ENCODE data around the gene SH3RF3. TPM values are rescaled to one million over a fixed set of nuclear protein-coding genes. Genes with fewer than 3 reads are reported as not detected.

Gene SH3RF3
- polyA plus RNA-seq, 1 donor (not counting 4 experiments of a cell fraction or from before 2014, with no cell fraction given) = 0.08 TPM

GRCh38 chr2:109332880-109333279, 203.9 kb downstream of the SH3RF3 start:
- no peak overlapping the region for H3K9ac ChIP-seq (ENCODE audit: control insufficient read depth, extremely low read depth, insufficient read depth, low read length)
- peak overlapping the region in 1 of 3 experiments; percentile 67 for H3K4me3 ChIP-seq (ENCODE audit: control insufficient read depth in 2 of 3, extremely low read depth in 1 of 3, insufficient read depth in 2 of 3, low read depth in 1 of 3, low read length in 3 of 3)
- H2AFZ ChIP-seq (ENCODE audit: control insufficient read depth, low read length) = no peak overlapping the region

GRCh38 chr2:109333414-109334210, 204.6 kb downstream of the SH3RF3 start:
- Histone ChIP-seq H3K9me3 (ENCODE audit: control insufficient read depth, low read depth, low read length) (no peaks in the 10 kb centered on the region), H3K9me1 (ENCODE audit: control insufficient read depth, extremely low read depth, insufficient read depth, low read length) (peaks cover 3% of the 10 kb centered on the region), H3K4me1 (ENCODE audit: control insufficient read depth, extremely low read depth, insufficient read depth, low read length) (peaks cover 35% of the 10 kb centered on the region), H3K4me2 (ENCODE audit: control insufficient read depth, extremely low read depth, insufficient read depth, low read depth, low read length) (no peak overlapping the region), H2AFZ (ENCODE audit: control insufficient read depth, low read length) (no peak overlapping the region), H3K27me3 (ENCODE audit: control insufficient read depth, extremely low read depth, insufficient read depth, low read length) (no peaks in the 10 kb centered on the region), H3K27ac (ENCODE audit: control insufficient read depth, insufficient read depth, low read length) (no peak overlapping the region), H3K79me2 (ENCODE audit: control insufficient read depth, insufficient read depth, low read length) (no peaks in the 10 kb centered on the region), H4K20me1 (ENCODE audit: control insufficient read depth, extremely low read depth, insufficient read depth, low read length) (no peaks in the 10 kb centered on the region), H3K36me3 (ENCODE audit: control insufficient read depth in 2 of 2, extremely low read depth in 1 of 2, insufficient read depth in 2 of 2, low read length in 2 of 2) (no peaks in the 10 kb centered on the region), H3K4me3 (ENCODE audit: control insufficient read depth in 2 of 3, extremely low read depth in 1 of 3, insufficient read depth in 2 of 3, low read depth in 1 of 3, low read length in 3 of 3) (no peak overlapping the region), H3K9ac (ENCODE audit: control insufficient read depth, extremely low read depth, insufficient read depth, low read length) (no peak overlapping the region)
- dilution Hi-C loops (cut with MboI; ENCODE audit: extremely low pct_ligation_motif_present, low sequenced_read_pairs) = no loop called here
- TF ChIP-seq CTCF (optimal IDR thresholded peaks at IDR 0.05 in 1 of 3, IDR thresholded peaks at IDR 0.05 in 1 of 3, conservative IDR thresholded peaks at IDR 0.05 in 1 of 3; ENCODE audit: extremely low read depth in 1 of 3, insufficient read depth in 2 of 3, low read length in 3 of 3) (peak in 2 of 3 experiments; percentile 9 to 18), EZH2 (IDR thresholded peaks at IDR 0.05; ENCODE audit: low read length) (no peak)
- FAIRE-seq (no peak), DNase-seq (ENCODE audit: low read depth, low spot score) (no peak)

More at GRCh38 chr2:109332880-109333279, 203.9 kb downstream of the SH3RF3 start:
- Histone ChIP-seq H3K79me2 (ENCODE audit: control insufficient read depth, insufficient read depth, low read length) (no peaks in the 10 kb centered on the region), H3K36me3 (ENCODE audit: control insufficient read depth in 2 of 2, extremely low read depth in 1 of 2, insufficient read depth in 2 of 2, low read length in 2 of 2) (no peaks in the 10 kb centered on the region), H3K4me2 (ENCODE audit: control insufficient read depth, extremely low read depth, insufficient read depth, low read depth, low read length) (peak overlapping the region; percentile 90), H3K4me1 (ENCODE audit: control insufficient read depth, extremely low read depth, insufficient read depth, low read length) (peaks cover 35% of the 10 kb centered on the region), H4K20me1 (ENCODE audit: control insufficient read depth, extremely low read depth, insufficient read depth, low read length) (no peaks in the 10 kb centered on the region), H3K27ac (ENCODE audit: control insufficient read depth, insufficient read depth, low read length) (no peak overlapping the region), H3K9me3 (ENCODE audit: control insufficient read depth, low read depth, low read length) (no peaks in the 10 kb centered on the region), H3K9me1 (ENCODE audit: control insufficient read depth, extremely low read depth, insufficient read depth, low read length) (peaks cover 3% of the 10 kb centered on the region), H3K27me3 (ENCODE audit: control insufficient read depth, extremely low read depth, insufficient read depth, low read length) (no peaks in the 10 kb centered on the region)
- FAIRE-seq = no peak
- dilution Hi-C loops (cut with MboI; ENCODE audit: extremely low pct_ligation_motif_present, low sequenced_read_pairs) = no loop called here
- DNase-seq (ENCODE audit: low read depth, low spot score) = no peak
- TF ChIP-seq EZH2 (IDR thresholded peaks at IDR 0.05; ENCODE audit: low read length) (no peak), CTCF (optimal IDR thresholded peaks at IDR 0.05 in 1 of 3, IDR thresholded peaks at IDR 0.05 in 1 of 3, conservative IDR thresholded peaks at IDR 0.05 in 1 of 3; ENCODE audit: extremely low read depth in 1 of 3, insufficient read depth in 2 of 3, low read length in 3 of 3) (no peak)

All from keratinocyte (primary cell).